Epithelial cell of esophagus (primary cell): ENCODE data around the gene CAMK2B.

ENCODE experiments used
- DNase-seq: peaks from one replicate; pipeline ENCODE4 v3.0.0; 2010; ENCODE audit warnings: low read depth
- H3K4me3 ChIP-seq: 2 replicates; pipeline ENCODE4 v1.5.1; 2011; ENCODE audit warnings: mild to moderate bottlenecking, low read length, control low read depth
- CTCF ChIP-seq: IDR thresholded peaks from 2 replicates; pipeline ENCODE4 v1.5.1; 2011; ENCODE audit warnings: low read depth, mild to moderate bottlenecking, low read length, control low read depth, inconsistent platforms; ENCODE audit not compliant: insufficient read depth; ENCODE audit errors: missing control alignments

The CAMK2B gene

GRCh38 chr7:44246396-44247113, 78.8 kb downstream of the CAMK2B start:
- no peak for TF ChIP-seq CTCF
- no peak overlapping the region for H3K4me3 ChIP-seq
- no peak for DNase-seq

DNA sequence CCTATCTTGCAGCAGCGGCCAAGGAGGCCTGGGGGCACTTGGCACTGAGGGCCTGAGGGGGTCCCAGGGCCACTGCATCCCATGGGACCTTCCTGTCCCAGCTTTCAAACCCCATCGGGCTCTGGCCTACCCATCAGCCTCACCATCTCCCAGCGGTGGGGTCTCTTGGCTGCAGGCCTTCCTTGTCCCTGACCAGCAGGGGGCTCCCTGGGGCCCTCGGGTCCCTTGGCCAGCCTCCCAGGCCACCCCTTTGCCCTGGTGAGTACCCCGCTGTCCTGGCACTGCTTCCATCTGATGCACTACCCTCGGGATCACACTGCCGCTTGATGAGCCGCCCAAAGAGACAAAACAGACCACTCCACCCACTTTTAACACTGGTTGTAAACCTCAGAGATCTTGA, 81.1 kb downstream of the CAMK2B start:
- TF ChIP-seq CTCF = peak; percentile 45
- no peak overlapping the region for H3K4me3 ChIP-seq
- DNase-seq = no peak

DNA sequence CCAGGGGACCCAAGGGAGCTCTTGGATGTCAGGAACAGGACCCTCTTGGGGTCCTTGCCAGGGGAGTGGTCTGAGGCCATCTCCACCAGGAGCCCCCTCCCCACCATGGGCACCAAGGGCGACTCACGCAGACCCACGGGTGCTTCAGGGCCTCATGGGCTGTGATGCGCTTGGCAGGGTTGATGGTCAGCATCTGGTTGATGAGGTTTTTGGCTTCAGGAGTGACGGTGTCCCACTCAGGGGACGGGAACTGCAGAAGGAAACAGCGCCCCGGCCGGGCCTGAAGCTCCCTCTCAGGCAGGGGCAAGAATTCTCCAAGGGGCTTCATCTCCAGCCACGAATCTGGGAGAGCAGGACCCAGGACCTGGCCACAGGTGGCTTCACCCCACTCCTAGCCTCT, 83.3 kb downstream of the CAMK2B start:
- no peak overlapping the region for H3K4me3 ChIP-seq
- DNase-seq = no peak
- TF ChIP-seq CTCF = no peak

- peak overlapping the region; percentile 38 for H3K4me3 ChIP-seq
Observed at GRCh38 chr7:44240983-44241510, 84.3 kb downstream of the CAMK2B start.

DNA sequence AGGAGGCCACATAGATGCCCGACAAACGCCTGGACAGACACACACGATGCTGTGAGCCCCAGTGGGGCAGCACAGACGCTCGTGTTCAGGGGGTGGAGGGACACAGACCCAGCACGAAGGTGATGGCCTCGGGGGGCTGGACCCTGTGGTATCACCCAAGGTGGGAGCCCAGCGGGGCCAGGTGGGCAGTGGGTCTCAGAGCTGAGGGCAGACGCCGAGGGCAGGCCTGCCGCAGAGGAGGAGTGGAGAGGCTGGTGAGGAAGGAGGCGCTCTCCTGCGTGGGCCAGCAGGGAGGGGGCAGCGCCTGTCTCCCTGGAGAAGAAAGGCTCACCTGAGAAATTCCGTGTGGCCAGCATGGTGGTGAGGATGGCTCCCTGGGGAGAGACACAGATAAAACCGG, 85.0 kb downstream of the CAMK2B start:
- no peak for TF ChIP-seq CTCF
- no peak for DNase-seq
- H3K4me3 ChIP-seq = no peak overlapping the region

More at GRCh38 chr7:44240983-44241510, 84.3 kb downstream of the CAMK2B start:
- peak; percentile 88 for TF ChIP-seq CTCF
- DNase-seq = peak; percentile 82

- no peak for TF ChIP-seq CTCF
- no peak overlapping the region for H3K4me3 ChIP-seq
- DNase-seq = no peak
Observed at GRCh38 chr7:44239361-44239760, 86.0 kb downstream of the CAMK2B start.
